Progenitor cell of endocrine pancreas (in vitro differentiated cells): ENCODE measurements around the gene ADAM22. TPM values are rescaled to one million over a fixed set of nuclear protein-coding genes. Genes with fewer than 3 reads are reported as not detected.

Experiments
- DNase-seq: peaks from one replicate; pipeline ENCODE4 v3.0.0; 2021; ENCODE audit warnings: low spot score; ENCODE audit not compliant: unreplicated experiment
- H3K27ac Mint-ChIP-seq: 2 replicates; pipeline ENCODE4 v1.8.0; 2021; ENCODE audit warnings: mild to moderate bottlenecking, moderate library complexity, mixed read lengths
- H3K27me3 Mint-ChIP-seq: 2 replicates; pipeline ENCODE4 v1.8.0; 2021; ENCODE audit warnings: mixed read lengths
- H3K36me3 Mint-ChIP-seq: 2 replicates; pipeline ENCODE4 v1.8.0; 2022; ENCODE audit warnings: mixed read lengths; ENCODE audit not compliant: insufficient read depth
- H3K4me1 Mint-ChIP-seq: 2 replicates; pipeline ENCODE4 v1.8.0; 2021; ENCODE audit warnings: low read depth, mixed read lengths
- H3K4me3 Mint-ChIP-seq: 2 replicates; pipeline ENCODE4 v1.8.0; 2021; ENCODE audit warnings: low read depth, mild to moderate bottlenecking, moderate library complexity, mixed read lengths
- H3K9me3 Mint-ChIP-seq: 2 replicates; pipeline ENCODE4 v1.8.0; 2021; ENCODE audit warnings: low read depth, mixed read lengths
- total RNA-seq: library from RNA; stranded (reverse); gene quantifications from 2 replicates; pipeline ENCODE4 v1.2.1, GENCODE V29; 2021
- TF ChIP-seq, protein P1 (sequence below): fragments of 200-600 bp; sonication (generic); IDR thresholded peaks from one replicate; pipeline ENCODE4 v1.5.0; 2021; ENCODE audit warnings: antibody characterized with exemption, mild to moderate bottlenecking; ENCODE audit not compliant: unreplicated experiment

Gene ADAM22
- total RNA-seq, 1 donor from 2014 or later = 15.8 TPM

DNA sequence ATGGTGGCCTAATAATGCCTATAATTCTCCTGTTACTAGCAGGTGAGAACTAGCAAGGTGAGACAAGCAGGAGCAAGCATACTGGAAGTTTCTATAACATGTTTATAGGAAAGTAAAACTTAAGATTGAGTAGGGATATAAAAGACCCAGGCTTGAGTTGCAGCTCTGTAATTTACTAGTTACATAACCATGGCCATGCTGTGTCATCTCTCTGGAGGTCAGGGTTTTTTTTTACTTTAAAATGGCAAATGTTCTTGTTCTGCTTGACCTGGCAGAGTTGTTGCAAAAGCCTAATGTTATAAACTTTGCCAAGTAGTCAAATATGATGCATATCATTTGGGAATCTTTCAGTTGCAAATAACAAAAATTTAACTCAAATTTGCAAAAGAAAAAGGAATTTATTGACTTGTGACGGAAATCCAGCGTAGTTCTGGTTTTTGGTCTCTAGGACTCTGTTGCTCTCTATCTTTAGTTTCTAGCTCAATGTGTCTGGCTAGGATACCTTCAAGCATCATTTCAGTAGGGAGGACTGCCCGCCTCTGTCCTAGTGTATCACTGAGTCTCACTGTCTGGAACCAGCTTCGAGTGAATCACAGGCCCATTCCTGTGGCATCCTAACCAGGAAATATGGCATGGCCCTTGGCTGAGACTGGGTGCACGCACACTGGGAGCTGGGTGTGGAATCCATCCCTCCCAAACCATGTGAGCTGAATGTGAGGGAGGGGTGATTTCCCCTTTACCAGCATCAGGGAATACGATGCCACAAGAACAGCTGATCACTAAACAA, 67.9 kb downstream of the ADAM22 start:
- TF ChIP-seq, protein P1, sequence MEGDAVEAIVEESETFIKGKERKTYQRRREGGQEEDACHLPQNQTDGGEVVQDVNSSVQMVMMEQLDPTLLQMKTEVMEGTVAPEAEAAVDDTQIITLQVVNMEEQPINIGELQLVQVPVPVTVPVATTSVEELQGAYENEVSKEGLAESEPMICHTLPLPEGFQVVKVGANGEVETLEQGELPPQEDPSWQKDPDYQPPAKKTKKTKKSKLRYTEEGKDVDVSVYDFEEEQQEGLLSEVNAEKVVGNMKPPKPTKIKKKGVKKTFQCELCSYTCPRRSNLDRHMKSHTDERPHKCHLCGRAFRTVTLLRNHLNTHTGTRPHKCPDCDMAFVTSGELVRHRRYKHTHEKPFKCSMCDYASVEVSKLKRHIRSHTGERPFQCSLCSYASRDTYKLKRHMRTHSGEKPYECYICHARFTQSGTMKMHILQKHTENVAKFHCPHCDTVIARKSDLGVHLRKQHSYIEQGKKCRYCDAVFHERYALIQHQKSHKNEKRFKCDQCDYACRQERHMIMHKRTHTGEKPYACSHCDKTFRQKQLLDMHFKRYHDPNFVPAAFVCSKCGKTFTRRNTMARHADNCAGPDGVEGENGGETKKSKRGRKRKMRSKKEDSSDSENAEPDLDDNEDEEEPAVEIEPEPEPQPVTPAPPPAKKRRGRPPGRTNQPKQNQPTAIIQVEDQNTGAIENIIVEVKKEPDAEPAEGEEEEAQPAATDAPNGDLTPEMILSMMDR = no peak
- Mint-ChIP-seq H3K36me3 (no peaks in the 10 kb centered on the region), H3K27ac (no peak overlapping the region), H3K4me1 (peaks cover 3% of the 10 kb centered on the region), H3K9me3 (no peaks in the 10 kb centered on the region), H3K27me3 (no peaks in the 10 kb centered on the region), H3K4me3 (no peak overlapping the region)
- no peak for DNase-seq

GRCh38 chr7:88002617-88003016, 68.6 kb downstream of the ADAM22 start:
- peaks cover 3% of the 10 kb centered on the region for H3K4me1 Mint-ChIP-seq
- no peak for DNase-seq
- H3K27me3 Mint-ChIP-seq = no peaks in the 10 kb centered on the region
- TF ChIP-seq, protein P1 = no peak
- no peak overlapping the region for H3K4me3 Mint-ChIP-seq
- no peaks in the 10 kb centered on the region for H3K36me3 Mint-ChIP-seq
- no peak overlapping the region for H3K27ac Mint-ChIP-seq
- no peaks in the 10 kb centered on the region for H3K9me3 Mint-ChIP-seq

GRCh38 chr7:88003581-88003980, 69.5 kb downstream of the ADAM22 start:
- Mint-ChIP-seq H3K36me3 (no peaks in the 10 kb centered on the region), H3K27ac (no peak overlapping the region), H3K4me3 (no peak overlapping the region), H3K9me3 (no peaks in the 10 kb centered on the region), H3K27me3 (no peaks in the 10 kb centered on the region), H3K4me1 (peaks cover 3% of the 10 kb centered on the region)
- TF ChIP-seq, protein P1 = no peak
- no peak for DNase-seq

GRCh38 chr7:88005191-88005590, 71.1 kb downstream of the ADAM22 start:
- DNase-seq = no peak
- H3K27me3 Mint-ChIP-seq = no peaks in the 10 kb centered on the region
- no peaks in the 10 kb centered on the region for H3K4me1 Mint-ChIP-seq
- TF ChIP-seq, protein P1 = no peak
- H3K36me3 Mint-ChIP-seq = no peaks in the 10 kb centered on the region
- H3K27ac Mint-ChIP-seq = no peak overlapping the region
- no peak overlapping the region for H3K4me3 Mint-ChIP-seq
- H3K9me3 Mint-ChIP-seq = no peaks in the 10 kb centered on the region

GRCh38 chr7:88009651-88010050, 75.6 kb downstream of the ADAM22 start:
- Mint-ChIP-seq H3K27me3 (no peaks in the 10 kb centered on the region), H3K36me3 (peaks cover 3% of the 10 kb centered on the region), H3K4me3 (no peak overlapping the region), H3K4me1 (no peaks in the 10 kb centered on the region), H3K27ac (no peak overlapping the region), H3K9me3 (peaks cover 5% of the 10 kb centered on the region)
- no peak for DNase-seq
- TF ChIP-seq, protein P1 = no peak
